ENCODE data around the gene LLGL2.

LLGL2 gene

GRCh38 chr17:75607086-75607485 is 81.6 kb downstream of the LLGL2 start:
- intact Hi-C loops (cut with micrococcal nuclease) = no loop called here
- H3K27me3 Mint-ChIP-seq = no peaks in the 10 kb centered on the region
- peaks cover 17% of the 10 kb centered on the region for H3K4me1 Mint-ChIP-seq (ENCODE audit: low read depth)
- H3K4me3 Mint-ChIP-seq = no peak overlapping the region
- no peak overlapping the region for H3K27ac Mint-ChIP-seq
- H3K36me3 Mint-ChIP-seq (ENCODE audit: low read depth) = peaks cover 35% of the 10 kb centered on the region
- no peaks in the 10 kb centered on the region for H3K9me3 Mint-ChIP-seq

- intact Hi-C loops (cut with micrococcal nuclease) = no loop called here
- Mint-ChIP-seq H3K4me1 (ENCODE audit: low read depth) (no peaks in the 10 kb centered on the region), H3K27me3 (no peaks in the 10 kb centered on the region), H3K27ac (no peak overlapping the region), H3K4me3 (no peak overlapping the region), H3K9me3 (no peaks in the 10 kb centered on the region), H3K36me3 (ENCODE audit: low read depth) (peaks cover 55% of the 10 kb centered on the region)
Measured at GRCh38 chr17:75610103-75610984, 84.8 kb downstream of the LLGL2 start.

- Mint-ChIP-seq H3K4me1 (ENCODE audit: low read depth) (no peaks in the 10 kb centered on the region), H3K36me3 (ENCODE audit: low read depth) (peaks cover 71% of the 10 kb centered on the region), H3K27ac (no peak overlapping the region), H3K9me3 (no peaks in the 10 kb centered on the region), H3K4me3 (no peak overlapping the region), H3K27me3 (no peaks in the 10 kb centered on the region)
- intact Hi-C loops (cut with micrococcal nuclease) = no loop called here
Measured at GRCh38 chr17:75611851-75612429, 86.4 kb downstream of the LLGL2 start.

- Mint-ChIP-seq H3K4me3 (no peak overlapping the region), H3K27ac (no peak overlapping the region), H3K27me3 (no peaks in the 10 kb centered on the region), H3K36me3 (ENCODE audit: low read depth) (peaks cover 82% of the 10 kb centered on the region), H3K9me3 (no peaks in the 10 kb centered on the region), H3K4me1 (ENCODE audit: low read depth) (no peaks in the 10 kb centered on the region)
- intact Hi-C loops (cut with micrococcal nuclease) = no loop called here
Measured at GRCh38 chr17:75612906-75613626, 87.6 kb downstream of the LLGL2 start.

- Mint-ChIP-seq H3K27ac (no peak overlapping the region), H3K9me3 (no peaks in the 10 kb centered on the region), H3K27me3 (no peaks in the 10 kb centered on the region), H3K4me1 (ENCODE audit: low read depth) (no peaks in the 10 kb centered on the region), H3K36me3 (ENCODE audit: low read depth) (peaks cover 91% of the 10 kb centered on the region), H3K4me3 (no peak overlapping the region)
- intact Hi-C loops (cut with micrococcal nuclease) = no loop called here
Measured at GRCh38 chr17:75614006-75614405, 88.5 kb downstream of the LLGL2 start.

GRCh38 chr17:75614556-75615270 is 89.2 kb downstream of the LLGL2 start:
- H3K27ac Mint-ChIP-seq = no peak overlapping the region
- H3K4me3 Mint-ChIP-seq = no peak overlapping the region
- no peaks in the 10 kb centered on the region for H3K4me1 Mint-ChIP-seq (ENCODE audit: low read depth)
- intact Hi-C loops (cut with micrococcal nuclease) = no loop called here
- H3K36me3 Mint-ChIP-seq (ENCODE audit: low read depth) = peaks cover 99% of the 10 kb centered on the region
- no peaks in the 10 kb centered on the region for H3K9me3 Mint-ChIP-seq
- H3K27me3 Mint-ChIP-seq = no peaks in the 10 kb centered on the region

- Mint-ChIP-seq H3K36me3 (ENCODE audit: low read depth) (peaks cover 100% of the 10 kb centered on the region), H3K27ac (no peak overlapping the region), H3K27me3 (no peaks in the 10 kb centered on the region), H3K4me1 (ENCODE audit: low read depth) (no peaks in the 10 kb centered on the region), H3K9me3 (no peaks in the 10 kb centered on the region), H3K4me3 (no peak overlapping the region)
- intact Hi-C loops (cut with micrococcal nuclease) = no loop called here
Measured at GRCh38 chr17:75615301-75615700, 89.8 kb downstream of the LLGL2 start.

- no peak overlapping the region for H3K27ac Mint-ChIP-seq
- no peaks in the 10 kb centered on the region for H3K9me3 Mint-ChIP-seq
- H3K27me3 Mint-ChIP-seq = no peaks in the 10 kb centered on the region
- no peak overlapping the region for H3K4me3 Mint-ChIP-seq
- peaks cover 100% of the 10 kb centered on the region for H3K36me3 Mint-ChIP-seq (ENCODE audit: low read depth)
- intact Hi-C loops (cut with micrococcal nuclease) = no loop called here
- H3K4me1 Mint-ChIP-seq (ENCODE audit: low read depth) = no peaks in the 10 kb centered on the region
Measured at GRCh38 chr17:75616521-75617122, 91.1 kb downstream of the LLGL2 start.

GRCh38 chr17:75617218-75617617 is 91.7 kb downstream of the LLGL2 start:
- H3K9me3 Mint-ChIP-seq = no peaks in the 10 kb centered on the region
- no peaks in the 10 kb centered on the region for H3K4me1 Mint-ChIP-seq (ENCODE audit: low read depth)
- no peak overlapping the region for H3K27ac Mint-ChIP-seq
- peaks cover 100% of the 10 kb centered on the region for H3K36me3 Mint-ChIP-seq (ENCODE audit: low read depth)
- no peak overlapping the region for H3K4me3 Mint-ChIP-seq
- no peaks in the 10 kb centered on the region for H3K27me3 Mint-ChIP-seq
- intact Hi-C loops (cut with micrococcal nuclease) = no loop called here

- Mint-ChIP-seq H3K4me3 (no peak overlapping the region), H3K27me3 (no peaks in the 10 kb centered on the region), H3K9me3 (no peaks in the 10 kb centered on the region), H3K36me3 (ENCODE audit: low read depth) (peaks cover 100% of the 10 kb centered on the region), H3K27ac (no peak overlapping the region), H3K4me1 (ENCODE audit: low read depth) (no peaks in the 10 kb centered on the region)
- intact Hi-C loops (cut with micrococcal nuclease) = no loop called here
Measured at GRCh38 chr17:75617675-75618074, 92.2 kb downstream of the LLGL2 start.

- H3K4me3 Mint-ChIP-seq = no peak overlapping the region
- intact Hi-C loops (cut with micrococcal nuclease) = no loop called here
- H3K9me3 Mint-ChIP-seq = no peaks in the 10 kb centered on the region
- H3K4me1 Mint-ChIP-seq (ENCODE audit: low read depth) = no peaks in the 10 kb centered on the region
- peaks cover 98% of the 10 kb centered on the region for H3K36me3 Mint-ChIP-seq (ENCODE audit: low read depth)
- H3K27ac Mint-ChIP-seq = no peak overlapping the region
- no peaks in the 10 kb centered on the region for H3K27me3 Mint-ChIP-seq
Measured at GRCh38 chr17:75619506-75620431, 94.3 kb downstream of the LLGL2 start.

GRCh38 chr17:75621489-75621888 is 96.0 kb downstream of the LLGL2 start:
- H3K36me3 Mint-ChIP-seq (ENCODE audit: low read depth) = peaks cover 98% of the 10 kb centered on the region
- H3K4me1 Mint-ChIP-seq (ENCODE audit: low read depth) = no peaks in the 10 kb centered on the region
- intact Hi-C loops (cut with micrococcal nuclease) = no loop called here
- H3K27ac Mint-ChIP-seq = no peak overlapping the region
- H3K9me3 Mint-ChIP-seq = no peaks in the 10 kb centered on the region
- H3K27me3 Mint-ChIP-seq = no peaks in the 10 kb centered on the region
- no peak overlapping the region for H3K4me3 Mint-ChIP-seq

- Mint-ChIP-seq H3K9me3 (no peaks in the 10 kb centered on the region), H3K4me1 (ENCODE audit: low read depth) (no peaks in the 10 kb centered on the region), H3K27ac (no peak overlapping the region), H3K36me3 (ENCODE audit: low read depth) (peaks cover 98% of the 10 kb centered on the region), H3K4me3 (no peak overlapping the region), H3K27me3 (no peaks in the 10 kb centered on the region)
- intact Hi-C loops (cut with micrococcal nuclease) = no loop called here
Measured at GRCh38 chr17:75622076-75622475, 96.6 kb downstream of the LLGL2 start.

All from dendritic cell treated with granulocyte-macrophage colony-stimulating factor and Interleukin-4, amounts not matched to agents 40 ng/mL and 50 ng/mL, for 4 days (primary cell).